BJ (cell line): ENCODE measurements around the gene VEZT. TPM values are rescaled to one million over a fixed set of nuclear protein-coding genes. Genes with fewer than 3 reads are reported as not detected.

Experiments used
- CTCF ChIA-PET: fragments of 350-600 bp; formaldehyde crosslinking; extraction: SDS; loops from one replicate; lab custom pipeline; 2021; ENCODE audit warnings: antibody characterized with exemption, inconsistent platforms; lab: Yijun Ruan, JAX
- POLR2A ChIA-PET: fragments of 300-600 bp; sonication (Branson Sonifier 250); formaldehyde crosslinking; extraction: SDS; loops from one replicate; lab custom pipeline; 2021; ENCODE audit warnings: antibody characterized with exemption; lab: Charles Lee
- DNase-seq: peaks from one replicate; pipeline ENCODE4 v3.0.0-alpha.2; 2011; ENCODE audit warnings: low read depth
- H3K27me3 ChIP-seq: 2 replicates; pipeline ENCODE4 v1.6.0; 2011; ENCODE audit warnings: low read length; ENCODE audit not compliant: control insufficient read depth, insufficient read depth
- H3K36me3 ChIP-seq: 2 replicates; pipeline ENCODE4 v1.5.1; 2011; ENCODE audit warnings: low read length; ENCODE audit not compliant: control insufficient read depth, insufficient read depth
- H3K4me3 ChIP-seq: 2 replicates; pipeline ENCODE4 v1.5.1; 2011; ENCODE audit warnings: low read depth, mild to moderate bottlenecking, control low read depth, low read length
- CTCF ChIP-seq: IDR thresholded peaks from 2 replicates; pipeline ENCODE4 v1.5.1; 2011; ENCODE audit warnings: low read depth, mild to moderate bottlenecking, control low read depth, inconsistent platforms, low read length, moderate library complexity; ENCODE audit not compliant: insufficient read depth
- polyA plus RNA-seq: library from polyadenylated mRNA; depleted of rRNA; stranded (reverse); fragments of >200 nt; gene quantifications from 2 replicates; pipeline ENCODE4 v1.2.3, GENCODE V29; 2011

Gene VEZT
- polyA plus RNA-seq, 1 experiment, result 50.6 TPM

DNA sequence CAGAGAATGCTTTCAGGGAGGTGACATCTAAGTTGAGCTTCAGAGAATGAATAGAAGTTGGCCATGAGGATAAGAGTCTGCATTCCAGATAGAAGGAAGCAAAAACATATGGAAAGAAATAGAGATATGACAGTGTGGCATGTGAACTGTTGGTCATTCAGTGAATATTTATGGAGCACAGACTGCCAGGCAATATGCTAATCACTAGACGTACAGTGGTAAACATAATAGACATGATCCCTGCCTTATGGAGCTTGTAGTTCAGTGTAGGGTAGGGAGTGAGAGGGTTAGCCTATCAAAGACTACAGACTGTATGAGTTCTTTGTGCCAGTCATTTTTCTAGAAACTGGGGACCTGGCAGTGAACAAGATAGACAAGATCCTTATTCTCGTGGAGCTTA lies 53.9 kb downstream of the VEZT start:
- ChIA-PET CTCF (interaction anchor here (0.8 kb wide), 1 partner anchor 63 kb away, joined by 3 read pairs; no protein-coding TSS in a partner anchor), POLR2A (no interaction called here)
- DNase-seq, result no peak
- no peak for TF ChIP-seq CTCF
- H3K36me3 ChIP-seq, result peaks cover 4% of the 10 kb centered on the region
- H3K27me3 ChIP-seq, result no peaks in the 10 kb centered on the region
- no peak overlapping the region for H3K4me3 ChIP-seq

DNA sequence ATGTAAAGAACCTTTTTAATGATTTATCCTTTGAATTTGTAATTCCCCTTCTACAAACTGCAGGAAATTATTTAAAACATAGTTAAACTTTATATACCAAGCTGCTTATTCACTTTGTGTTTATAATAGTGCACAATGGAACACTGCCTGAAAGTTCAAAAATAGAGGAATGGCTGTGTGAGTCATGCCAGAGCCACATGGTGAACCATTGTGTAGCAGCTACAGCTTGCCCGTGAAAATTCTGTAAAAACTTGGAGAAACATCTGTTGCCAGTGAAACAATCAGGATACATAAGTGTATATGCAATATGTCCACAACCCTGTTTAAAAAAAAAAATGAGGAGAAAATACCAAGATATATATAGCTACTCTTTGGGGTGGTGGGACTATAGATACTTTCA lies 59.5 kb downstream of the VEZT start:
- TF ChIP-seq CTCF, result no peak
- H3K27me3 ChIP-seq, result no peaks in the 10 kb centered on the region
- ChIA-PET CTCF (interaction anchor here (1.0 to 1.5 kb wide), 3 partner anchors 8 to 12 kb away, joined by 3 to 7 read pairs (median 4); no protein-coding TSS in a partner anchor), POLR2A (interaction anchor here (0.7 kb wide), 1 partner anchor 60 kb away, joined by 10 read pairs; the partner anchor contains the start of genes FGD6 and VEZT)
- peaks cover 5% of the 10 kb centered on the region for H3K36me3 ChIP-seq
- DNase-seq, result peak; percentile 74
- no peak overlapping the region for H3K4me3 ChIP-seq

- no peak for DNase-seq
- no peak for TF ChIP-seq CTCF
- H3K27me3 ChIP-seq, result no peaks in the 10 kb centered on the region
- no peak overlapping the region for H3K4me3 ChIP-seq
- ChIA-PET POLR2A (no interaction called here), CTCF (no interaction called here)
- peaks cover 8% of the 10 kb centered on the region for H3K36me3 ChIP-seq
Measured at GRCh38 chr12:95279856-95280255, 62.2 kb downstream of the VEZT start.

DNA sequence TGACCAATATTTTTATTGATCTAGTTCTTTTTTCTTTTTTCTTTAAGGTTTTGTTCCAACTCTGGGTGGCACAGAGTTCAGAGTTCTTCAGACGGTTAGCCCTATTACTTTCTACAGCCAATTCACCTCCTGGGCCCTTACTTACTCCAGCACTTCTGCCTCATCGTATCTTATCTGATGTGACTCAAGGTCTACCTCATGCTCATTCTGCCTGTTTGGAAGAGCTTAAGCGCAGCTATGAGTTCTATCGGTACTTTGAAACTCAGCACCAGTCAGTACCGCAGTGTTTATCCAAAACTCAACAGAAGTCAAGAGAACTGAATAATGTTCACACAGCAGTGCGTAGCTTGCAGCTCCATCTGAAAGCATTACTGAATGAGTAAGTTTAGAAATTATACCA lies 64.7 kb downstream of the VEZT start:
- H3K27me3 ChIP-seq, result no peaks in the 10 kb centered on the region
- POLR2A ChIA-PET, result no interaction called here
- peaks cover 8% of the 10 kb centered on the region for H3K36me3 ChIP-seq
- DNase-seq, result no peak
- no peak for TF ChIP-seq CTCF
- CTCF ChIA-PET, result no interaction called here
- H3K4me3 ChIP-seq, result no peak overlapping the region

GRCh38 chr12:95283371-95283770 lies 65.8 kb downstream of the VEZT start:
- no peak for TF ChIP-seq CTCF
- H3K36me3 ChIP-seq, result peaks cover 8% of the 10 kb centered on the region
- no peaks in the 10 kb centered on the region for H3K27me3 ChIP-seq
- H3K4me3 ChIP-seq, result no peak overlapping the region
- DNase-seq, result no peak
- ChIA-PET CTCF (no interaction called here), POLR2A (no interaction called here)
